ENCODE data around the gene ZSCAN9. TPM values are rescaled to one million over a fixed set of nuclear protein-coding genes. Genes with fewer than 3 reads are reported as not detected.
A peak's percentile ranks its signal among the peaks of the same experiment; 100 is the strongest.

The ZSCAN9 gene
- total and polyA plus RNA-seq, 9 of the 15 experiments (the other 6 are each of a cell fraction or from before 2014, with no cell fraction given), result 18.8 to 48.9 (median 28.7) TPM

DNA sequence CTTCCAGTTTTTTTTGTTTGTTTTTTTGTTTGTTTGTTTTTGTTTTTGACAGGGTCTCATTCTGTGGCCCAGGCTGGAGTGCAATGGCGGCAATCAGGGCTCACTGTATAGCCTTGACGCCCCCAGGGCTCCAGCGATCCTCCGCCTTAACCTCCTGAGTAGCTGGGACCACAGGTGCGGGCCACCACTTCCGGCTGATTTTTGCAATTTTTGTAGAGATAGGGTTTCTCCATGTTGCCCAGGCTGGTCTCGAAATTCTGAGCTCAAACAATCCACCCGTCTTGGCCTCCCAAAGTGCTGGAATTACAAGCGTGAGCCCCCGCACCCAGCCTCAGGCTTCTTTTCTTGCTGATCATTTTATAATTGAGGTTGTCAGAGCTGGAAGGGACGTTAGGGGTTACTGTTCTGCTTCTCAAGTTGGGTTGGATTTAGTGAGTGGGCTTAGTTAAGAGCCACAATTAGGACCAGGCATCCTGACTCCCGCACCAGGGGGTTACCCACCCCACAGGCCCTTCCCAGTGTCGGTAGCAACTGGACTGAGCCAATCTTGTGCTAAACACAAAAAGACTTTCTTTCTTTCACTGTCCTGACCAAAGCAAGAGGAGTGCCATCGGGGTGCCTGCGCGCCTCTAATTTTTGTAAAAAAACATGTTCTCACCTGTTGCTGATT, 13.1 kb upstream of the ZSCAN9 start (continued):
- TF ChIP-seq, protein P1, sequence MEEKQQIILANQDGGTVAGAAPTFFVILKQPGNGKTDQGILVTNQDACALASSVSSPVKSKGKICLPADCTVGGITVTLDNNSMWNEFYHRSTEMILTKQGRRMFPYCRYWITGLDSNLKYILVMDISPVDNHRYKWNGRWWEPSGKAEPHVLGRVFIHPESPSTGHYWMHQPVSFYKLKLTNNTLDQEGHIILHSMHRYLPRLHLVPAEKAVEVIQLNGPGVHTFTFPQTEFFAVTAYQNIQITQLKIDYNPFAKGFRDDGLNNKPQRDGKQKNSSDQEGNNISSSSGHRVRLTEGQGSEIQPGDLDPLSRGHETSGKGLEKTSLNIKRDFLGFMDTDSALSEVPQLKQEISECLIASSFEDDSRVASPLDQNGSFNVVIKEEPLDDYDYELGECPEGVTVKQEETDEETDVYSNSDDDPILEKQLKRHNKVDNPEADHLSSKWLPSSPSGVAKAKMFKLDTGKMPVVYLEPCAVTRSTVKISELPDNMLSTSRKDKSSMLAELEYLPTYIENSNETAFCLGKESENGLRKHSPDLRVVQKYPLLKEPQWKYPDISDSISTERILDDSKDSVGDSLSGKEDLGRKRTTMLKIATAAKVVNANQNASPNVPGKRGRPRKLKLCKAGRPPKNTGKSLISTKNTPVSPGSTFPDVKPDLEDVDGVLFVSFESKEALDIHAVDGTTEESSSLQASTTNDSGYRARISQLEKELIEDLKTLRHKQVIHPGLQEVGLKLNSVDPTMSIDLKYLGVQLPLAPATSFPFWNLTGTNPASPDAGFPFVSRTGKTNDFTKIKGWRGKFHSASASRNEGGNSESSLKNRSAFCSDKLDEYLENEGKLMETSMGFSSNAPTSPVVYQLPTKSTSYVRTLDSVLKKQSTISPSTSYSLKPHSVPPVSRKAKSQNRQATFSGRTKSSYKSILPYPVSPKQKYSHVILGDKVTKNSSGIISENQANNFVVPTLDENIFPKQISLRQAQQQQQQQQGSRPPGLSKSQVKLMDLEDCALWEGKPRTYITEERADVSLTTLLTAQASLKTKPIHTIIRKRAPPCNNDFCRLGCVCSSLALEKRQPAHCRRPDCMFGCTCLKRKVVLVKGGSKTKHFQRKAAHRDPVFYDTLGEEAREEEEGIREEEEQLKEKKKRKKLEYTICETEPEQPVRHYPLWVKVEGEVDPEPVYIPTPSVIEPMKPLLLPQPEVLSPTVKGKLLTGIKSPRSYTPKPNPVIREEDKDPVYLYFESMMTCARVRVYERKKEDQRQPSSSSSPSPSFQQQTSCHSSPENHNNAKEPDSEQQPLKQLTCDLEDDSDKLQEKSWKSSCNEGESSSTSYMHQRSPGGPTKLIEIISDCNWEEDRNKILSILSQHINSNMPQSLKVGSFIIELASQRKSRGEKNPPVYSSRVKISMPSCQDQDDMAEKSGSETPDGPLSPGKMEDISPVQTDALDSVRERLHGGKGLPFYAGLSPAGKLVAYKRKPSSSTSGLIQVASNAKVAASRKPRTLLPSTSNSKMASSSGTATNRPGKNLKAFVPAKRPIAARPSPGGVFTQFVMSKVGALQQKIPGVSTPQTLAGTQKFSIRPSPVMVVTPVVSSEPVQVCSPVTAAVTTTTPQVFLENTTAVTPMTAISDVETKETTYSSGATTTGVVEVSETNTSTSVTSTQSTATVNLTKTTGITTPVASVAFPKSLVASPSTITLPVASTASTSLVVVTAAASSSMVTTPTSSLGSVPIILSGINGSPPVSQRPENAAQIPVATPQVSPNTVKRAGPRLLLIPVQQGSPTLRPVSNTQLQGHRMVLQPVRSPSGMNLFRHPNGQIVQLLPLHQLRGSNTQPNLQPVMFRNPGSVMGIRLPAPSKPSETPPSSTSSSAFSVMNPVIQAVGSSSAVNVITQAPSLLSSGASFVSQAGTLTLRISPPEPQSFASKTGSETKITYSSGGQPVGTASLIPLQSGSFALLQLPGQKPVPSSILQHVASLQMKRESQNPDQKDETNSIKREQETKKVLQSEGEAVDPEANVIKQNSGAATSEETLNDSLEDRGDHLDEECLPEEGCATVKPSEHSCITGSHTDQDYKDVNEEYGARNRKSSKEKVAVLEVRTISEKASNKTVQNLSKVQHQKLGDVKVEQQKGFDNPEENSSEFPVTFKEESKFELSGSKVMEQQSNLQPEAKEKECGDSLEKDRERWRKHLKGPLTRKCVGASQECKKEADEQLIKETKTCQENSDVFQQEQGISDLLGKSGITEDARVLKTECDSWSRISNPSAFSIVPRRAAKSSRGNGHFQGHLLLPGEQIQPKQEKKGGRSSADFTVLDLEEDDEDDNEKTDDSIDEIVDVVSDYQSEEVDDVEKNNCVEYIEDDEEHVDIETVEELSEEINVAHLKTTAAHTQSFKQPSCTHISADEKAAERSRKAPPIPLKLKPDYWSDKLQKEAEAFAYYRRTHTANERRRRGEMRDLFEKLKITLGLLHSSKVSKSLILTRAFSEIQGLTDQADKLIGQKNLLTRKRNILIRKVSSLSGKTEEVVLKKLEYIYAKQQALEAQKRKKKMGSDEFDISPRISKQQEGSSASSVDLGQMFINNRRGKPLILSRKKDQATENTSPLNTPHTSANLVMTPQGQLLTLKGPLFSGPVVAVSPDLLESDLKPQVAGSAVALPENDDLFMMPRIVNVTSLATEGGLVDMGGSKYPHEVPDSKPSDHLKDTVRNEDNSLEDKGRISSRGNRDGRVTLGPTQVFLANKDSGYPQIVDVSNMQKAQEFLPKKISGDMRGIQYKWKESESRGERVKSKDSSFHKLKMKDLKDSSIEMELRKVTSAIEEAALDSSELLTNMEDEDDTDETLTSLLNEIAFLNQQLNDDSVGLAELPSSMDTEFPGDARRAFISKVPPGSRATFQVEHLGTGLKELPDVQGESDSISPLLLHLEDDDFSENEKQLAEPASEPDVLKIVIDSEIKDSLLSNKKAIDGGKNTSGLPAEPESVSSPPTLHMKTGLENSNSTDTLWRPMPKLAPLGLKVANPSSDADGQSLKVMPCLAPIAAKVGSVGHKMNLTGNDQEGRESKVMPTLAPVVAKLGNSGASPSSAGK (IDR thresholded peaks at IDR 0.05), result peak; percentile 62
- TF ChIP-seq PYGO2 (tag; IDR thresholded peaks at IDR 0.05), result no peak
- 0 out of 2 replicates have a peak, but pooled peaks have one; percentile 17 for TF ChIP-seq SMARCE1 (IDR thresholded peaks at IDR 0.05)
- no peak for TF ChIP-seq ZNF717 (CRISPR knock-in tag; IDR thresholded peaks at IDR 0.05)
- TF ChIP-seq, protein P2, sequence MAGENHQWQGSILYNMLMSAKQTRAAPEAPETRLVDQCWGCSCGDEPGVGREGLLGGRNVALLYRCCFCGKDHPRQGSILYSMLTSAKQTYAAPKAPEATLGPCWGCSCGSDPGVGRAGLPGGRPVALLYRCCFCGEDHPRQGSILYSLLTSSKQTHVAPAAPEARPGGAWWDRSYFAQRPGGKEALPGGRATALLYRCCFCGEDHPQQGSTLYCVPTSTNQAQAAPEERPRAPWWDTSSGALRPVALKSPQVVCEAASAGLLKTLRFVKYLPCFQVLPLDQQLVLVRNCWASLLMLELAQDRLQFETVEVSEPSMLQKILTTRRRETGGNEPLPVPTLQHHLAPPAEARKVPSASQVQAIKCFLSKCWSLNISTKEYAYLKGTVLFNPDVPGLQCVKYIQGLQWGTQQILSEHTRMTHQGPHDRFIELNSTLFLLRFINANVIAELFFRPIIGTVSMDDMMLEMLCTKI (IDR thresholded peaks at IDR 0.05; ENCODE audit: partially characterized antibody), result no peak
- peak; percentile 42; the same call in 1 of the 2 replicates for TF ChIP-seq ZNF766 (CRISPR knock-in tag; conservative IDR thresholded peaks at IDR 0.05)
- no peak for TF ChIP-seq ZBTB17 (CRISPR knock-in tag; IDR thresholded peaks at IDR 0.05)
- no peak for TF ChIP-seq DACH1 (IDR thresholded peaks at IDR 0.05; ENCODE audit: partially characterized antibody)
- TF ChIP-seq MCM5 (IDR thresholded peaks at IDR 0.05; ENCODE audit: low read depth), result no peak
- TF ChIP-seq, protein P3, sequence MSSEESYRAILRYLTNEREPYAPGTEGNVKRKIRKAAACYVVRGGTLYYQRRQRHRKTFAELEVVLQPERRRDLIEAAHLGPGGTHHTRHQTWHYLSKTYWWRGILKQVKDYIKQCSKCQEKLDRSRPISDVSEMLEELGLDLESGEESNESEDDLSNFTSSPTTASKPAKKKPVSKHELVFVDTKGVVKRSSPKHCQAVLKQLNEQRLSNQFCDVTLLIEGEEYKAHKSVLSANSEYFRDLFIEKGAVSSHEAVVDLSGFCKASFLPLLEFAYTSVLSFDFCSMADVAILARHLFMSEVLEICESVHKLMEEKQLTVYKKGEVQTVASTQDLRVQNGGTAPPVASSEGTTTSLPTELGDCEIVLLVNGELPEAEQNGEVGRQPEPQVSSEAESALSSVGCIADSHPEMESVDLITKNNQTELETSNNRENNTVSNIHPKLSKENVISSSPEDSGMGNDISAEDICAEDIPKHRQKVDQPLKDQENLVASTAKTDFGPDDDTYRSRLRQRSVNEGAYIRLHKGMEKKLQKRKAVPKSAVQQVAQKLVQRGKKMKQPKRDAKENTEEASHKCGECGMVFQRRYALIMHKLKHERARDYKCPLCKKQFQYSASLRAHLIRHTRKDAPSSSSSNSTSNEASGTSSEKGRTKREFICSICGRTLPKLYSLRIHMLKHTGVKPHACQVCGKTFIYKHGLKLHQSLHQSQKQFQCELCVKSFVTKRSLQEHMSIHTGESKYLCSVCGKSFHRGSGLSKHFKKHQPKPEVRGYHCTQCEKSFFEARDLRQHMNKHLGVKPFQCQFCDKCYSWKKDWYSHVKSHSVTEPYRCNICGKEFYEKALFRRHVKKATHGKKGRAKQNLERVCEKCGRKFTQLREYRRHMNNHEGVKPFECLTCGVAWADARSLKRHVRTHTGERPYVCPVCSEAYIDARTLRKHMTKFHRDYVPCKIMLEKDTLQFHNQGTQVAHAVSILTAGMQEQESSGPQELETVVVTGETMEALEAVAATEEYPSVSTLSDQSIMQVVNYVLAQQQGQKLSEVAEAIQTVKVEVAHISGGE (CRISPR knock-in tag; IDR thresholded peaks at IDR 0.05), result peak in 1 of 3 experiments; percentile 12; a peak in 1 of 6 replicates

Measured in K562 (cell line).